ENCODE results near the gene NUFIP1.

DNA sequence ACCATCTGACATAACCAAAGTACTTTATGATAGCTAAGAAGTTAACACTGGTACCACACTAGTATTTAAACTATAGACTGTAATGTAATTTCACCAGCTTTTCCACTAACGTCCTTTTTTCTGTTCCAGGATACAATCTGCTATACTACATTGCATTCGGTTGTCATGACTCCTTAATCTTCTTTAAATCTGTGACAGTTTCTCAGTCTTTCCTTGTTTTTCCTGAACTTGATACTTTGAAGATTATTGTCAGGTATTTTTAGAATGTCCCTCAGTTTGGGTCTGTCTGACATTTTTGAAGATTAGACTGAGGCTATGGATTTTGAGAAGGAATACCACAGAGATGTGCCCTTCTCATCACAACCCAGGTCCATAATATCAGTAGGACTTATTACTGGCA, 36.6 kb downstream of the NUFIP1 start:
- TF ChIP-seq YY1 (IDR thresholded peaks at IDR 0.05; ENCODE audit: insufficient read depth, insufficient read length) (no peak), SUZ12 (IDR thresholded peaks at IDR 0.05; ENCODE audit: extremely low read depth, insufficient read depth, insufficient read length) (no peak)

Data from NT2/D1 (cell line).